ENCODE data around the gene CCDC142.

DNA sequence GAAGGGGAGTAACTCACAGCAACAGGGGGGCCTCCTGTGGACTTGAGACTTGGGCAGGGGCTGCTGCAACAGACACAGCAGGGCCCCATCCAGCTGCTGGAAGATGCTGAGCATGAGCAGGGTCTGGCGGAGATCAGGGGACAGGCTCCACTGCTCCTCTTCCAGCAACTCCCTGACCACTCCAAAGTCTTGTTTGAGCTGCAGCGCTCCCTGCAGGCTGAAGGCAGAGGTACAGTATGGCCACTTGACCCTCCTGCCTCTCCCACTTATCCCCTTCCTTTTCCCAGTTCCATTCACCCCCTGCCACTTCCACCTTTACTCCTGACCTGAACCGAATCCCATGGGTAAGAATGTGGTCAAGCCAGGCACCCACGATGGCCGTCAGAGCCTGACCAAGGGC lies 7.9 kb downstream of the CCDC142 start:
- TF ChIP-seq, protein P1, sequence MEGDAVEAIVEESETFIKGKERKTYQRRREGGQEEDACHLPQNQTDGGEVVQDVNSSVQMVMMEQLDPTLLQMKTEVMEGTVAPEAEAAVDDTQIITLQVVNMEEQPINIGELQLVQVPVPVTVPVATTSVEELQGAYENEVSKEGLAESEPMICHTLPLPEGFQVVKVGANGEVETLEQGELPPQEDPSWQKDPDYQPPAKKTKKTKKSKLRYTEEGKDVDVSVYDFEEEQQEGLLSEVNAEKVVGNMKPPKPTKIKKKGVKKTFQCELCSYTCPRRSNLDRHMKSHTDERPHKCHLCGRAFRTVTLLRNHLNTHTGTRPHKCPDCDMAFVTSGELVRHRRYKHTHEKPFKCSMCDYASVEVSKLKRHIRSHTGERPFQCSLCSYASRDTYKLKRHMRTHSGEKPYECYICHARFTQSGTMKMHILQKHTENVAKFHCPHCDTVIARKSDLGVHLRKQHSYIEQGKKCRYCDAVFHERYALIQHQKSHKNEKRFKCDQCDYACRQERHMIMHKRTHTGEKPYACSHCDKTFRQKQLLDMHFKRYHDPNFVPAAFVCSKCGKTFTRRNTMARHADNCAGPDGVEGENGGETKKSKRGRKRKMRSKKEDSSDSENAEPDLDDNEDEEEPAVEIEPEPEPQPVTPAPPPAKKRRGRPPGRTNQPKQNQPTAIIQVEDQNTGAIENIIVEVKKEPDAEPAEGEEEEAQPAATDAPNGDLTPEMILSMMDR (IDR thresholded peaks at IDR 0.05): peak in 1 of 6 experiments; percentile 23
- no peak for TF ChIP-seq POLR2A (IDR thresholded peaks at IDR 0.05)

Measured in Peyer's patch (tissue), 4 donors.